Kidney epithelial cell (primary cell): ENCODE data around the gene FILIP1. TPM values are rescaled to one million over a fixed set of nuclear protein-coding genes. Genes with fewer than 3 reads are reported as not detected.
A peak's percentile ranks its signal among the peaks of the same experiment; 100 is the strongest.

ENCODE experiments used
- DNase-seq: peaks from one replicate; pipeline ENCODE4 v3.0.0-alpha.2; 2010; ENCODE audit warnings: low read depth
- H3K27me3 ChIP-seq: 2 replicates; pipeline ENCODE4 v1.6.0; 2011; ENCODE audit warnings: low read length; ENCODE audit not compliant: control insufficient read depth, insufficient read depth
- H3K36me3 ChIP-seq: 2 replicates; pipeline ENCODE4 v1.5.1; 2011; ENCODE audit warnings: low read length; ENCODE audit not compliant: control insufficient read depth, insufficient read depth
- H3K4me3 ChIP-seq: 2 replicates; pipeline ENCODE4 v1.5.1; 2011; ENCODE audit warnings: low read depth, mild to moderate bottlenecking, control low read depth, low read length
- CTCF ChIP-seq: IDR thresholded peaks from 2 replicates; pipeline ENCODE4 v1.5.1; 2011; ENCODE audit warnings: mild to moderate bottlenecking, moderate library complexity, low read length, control low read depth, inconsistent platforms; ENCODE audit not compliant: insufficient read depth, poor library complexity, severe bottlenecking
- total RNA-seq: library from RNA; depleted of rRNA; stranded (reverse); fragments of >200 nt; gene quantifications from 2 replicates; pipeline ENCODE4 v1.2.3, GENCODE V29; 2015

Gene FILIP1
- total RNA-seq, 1 donor from 2014 or later: 0.04 TPM

GRCh38 chr6:75350808-75351207, 142.8 kb downstream of the FILIP1 start:
- H3K36me3 ChIP-seq: no peaks in the 10 kb centered on the region
- H3K27me3 ChIP-seq: no peaks in the 10 kb centered on the region
- H3K4me3 ChIP-seq: no peak overlapping the region
- TF ChIP-seq CTCF: no peak
- no peak for DNase-seq

GRCh38 chr6:75350156-75350555, 143.4 kb downstream of the FILIP1 start:
- Histone ChIP-seq H3K4me3 (no peak overlapping the region), H3K27me3 (no peaks in the 10 kb centered on the region), H3K36me3 (no peaks in the 10 kb centered on the region)
- DNase-seq: no peak
- TF ChIP-seq CTCF: no peak

- peak overlapping the region; percentile 33 for H3K4me3 ChIP-seq
- DNase-seq: no peak
- H3K27me3 ChIP-seq: no peaks in the 10 kb centered on the region
- no peaks in the 10 kb centered on the region for H3K36me3 ChIP-seq
- TF ChIP-seq CTCF: peak; percentile 37
Observed at GRCh38 chr6:75349262-75349984, 144.2 kb downstream of the FILIP1 start.

- TF ChIP-seq CTCF: no peak
- Histone ChIP-seq H3K27me3 (no peaks in the 10 kb centered on the region), H3K36me3 (no peaks in the 10 kb centered on the region), H3K4me3 (no peak overlapping the region)
- DNase-seq: no peak
Observed at GRCh38 chr6:75348882-75349261, 144.7 kb downstream of the FILIP1 start.

GRCh38 chr6:75347898-75348610, 145.5 kb downstream of the FILIP1 start:
- H3K27me3 ChIP-seq: no peaks in the 10 kb centered on the region
- H3K36me3 ChIP-seq: no peaks in the 10 kb centered on the region
- no peak overlapping the region for H3K4me3 ChIP-seq
- TF ChIP-seq CTCF: no peak
- no peak for DNase-seq

- no peak overlapping the region for H3K4me3 ChIP-seq
- no peak for DNase-seq
- TF ChIP-seq CTCF: no peak
- H3K36me3 ChIP-seq: no peaks in the 10 kb centered on the region
- H3K27me3 ChIP-seq: no peaks in the 10 kb centered on the region
Observed at GRCh38 chr6:75345413-75345812, 148.2 kb downstream of the FILIP1 start.
